Fibroblast of the aortic adventitia (primary cell): ENCODE measurements around the gene GPR84. TPM values are rescaled to one million over a fixed set of nuclear protein-coding genes. Genes with fewer than 3 reads are reported as not detected.

Experiments used
- DNase-seq: peaks from one replicate; pipeline ENCODE4 v3.0.0-alpha.2; 2010; ENCODE audit warnings: low read depth
- H3K4me3 ChIP-seq: 2 replicates; pipeline ENCODE4 v1.5.1; 2011; ENCODE audit warnings: low read depth, mild to moderate bottlenecking, control low read depth, low read length, moderate library complexity
- small RNA-seq: library from RNA; depleted of rRNA; stranded (forward); fragments of <200 nt; gene quantifications from one replicate; pipeline ENCODE3, GENCODE V24; 2012
- total RNA-seq: library from RNA; depleted of rRNA; stranded (reverse); fragments of >200 nt; gene quantifications from 2 replicates; pipeline ENCODE4 v1.2.3, GENCODE V29; 2012; ENCODE audit warnings: low replicate concordance
- TF ChIP-seq, protein P1 (sequence below): IDR thresholded peaks from 2 replicates; pipeline ENCODE4 v1.5.1; 2011; ENCODE audit warnings: mild to moderate bottlenecking, low read length, control low read depth, inconsistent platforms; ENCODE audit not compliant: insufficient read depth

The GPR84 gene
- total RNA-seq, 1 donor = not detected

DNA sequence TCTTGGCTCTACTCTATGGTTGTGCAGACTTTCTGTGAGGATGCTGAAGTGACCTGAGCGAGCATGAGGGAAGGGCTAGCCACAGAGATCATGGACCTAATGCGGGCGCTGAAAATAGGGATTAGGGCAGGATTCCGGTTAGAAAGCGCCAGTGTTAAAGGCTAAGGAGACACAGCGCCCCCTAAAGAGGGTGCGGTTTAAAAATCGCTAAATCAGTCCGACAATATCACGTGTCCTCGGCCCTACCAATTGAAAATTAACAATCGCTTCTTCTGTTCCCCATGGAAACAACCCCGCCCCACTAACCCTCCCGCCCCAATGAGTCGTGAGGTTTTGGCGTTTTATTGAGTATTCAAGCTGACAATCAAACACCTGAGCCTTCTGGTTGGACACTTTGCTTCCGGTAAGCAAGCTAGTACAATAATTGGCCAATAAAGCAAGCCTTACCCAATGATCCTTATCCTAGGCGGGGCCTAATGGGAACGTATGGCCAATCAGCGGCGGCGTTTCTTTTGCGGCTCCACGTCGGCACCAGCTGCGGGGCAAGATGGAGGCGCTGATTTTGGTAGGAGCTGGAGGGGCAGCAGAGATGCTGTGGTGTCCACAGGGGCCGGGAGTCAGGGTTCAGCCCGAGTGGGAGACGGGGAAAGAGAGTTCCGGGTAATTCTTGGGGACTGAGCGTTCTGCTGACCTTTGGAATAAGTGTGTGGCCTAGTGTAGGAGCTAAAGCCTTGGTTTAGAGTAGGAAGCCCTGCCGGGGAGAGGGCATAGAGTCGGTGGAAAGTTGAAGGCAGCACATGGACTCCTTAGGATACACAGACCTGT lies 39.5 kb downstream of the GPR84 start, which contains the start of gene COPZ1:
Gene COPZ1 (plus strand): TSS at position 515 of the 825 bp plus-strand sequence. CDS start 33 bp downstream, at position 548.
- TF ChIP-seq, protein P1, sequence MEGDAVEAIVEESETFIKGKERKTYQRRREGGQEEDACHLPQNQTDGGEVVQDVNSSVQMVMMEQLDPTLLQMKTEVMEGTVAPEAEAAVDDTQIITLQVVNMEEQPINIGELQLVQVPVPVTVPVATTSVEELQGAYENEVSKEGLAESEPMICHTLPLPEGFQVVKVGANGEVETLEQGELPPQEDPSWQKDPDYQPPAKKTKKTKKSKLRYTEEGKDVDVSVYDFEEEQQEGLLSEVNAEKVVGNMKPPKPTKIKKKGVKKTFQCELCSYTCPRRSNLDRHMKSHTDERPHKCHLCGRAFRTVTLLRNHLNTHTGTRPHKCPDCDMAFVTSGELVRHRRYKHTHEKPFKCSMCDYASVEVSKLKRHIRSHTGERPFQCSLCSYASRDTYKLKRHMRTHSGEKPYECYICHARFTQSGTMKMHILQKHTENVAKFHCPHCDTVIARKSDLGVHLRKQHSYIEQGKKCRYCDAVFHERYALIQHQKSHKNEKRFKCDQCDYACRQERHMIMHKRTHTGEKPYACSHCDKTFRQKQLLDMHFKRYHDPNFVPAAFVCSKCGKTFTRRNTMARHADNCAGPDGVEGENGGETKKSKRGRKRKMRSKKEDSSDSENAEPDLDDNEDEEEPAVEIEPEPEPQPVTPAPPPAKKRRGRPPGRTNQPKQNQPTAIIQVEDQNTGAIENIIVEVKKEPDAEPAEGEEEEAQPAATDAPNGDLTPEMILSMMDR = peak; percentile 79
- peak within 1 kb of the TSS; percentile 93 for H3K4me3 ChIP-seq
- peak; percentile 100 for DNase-seq

DNA sequence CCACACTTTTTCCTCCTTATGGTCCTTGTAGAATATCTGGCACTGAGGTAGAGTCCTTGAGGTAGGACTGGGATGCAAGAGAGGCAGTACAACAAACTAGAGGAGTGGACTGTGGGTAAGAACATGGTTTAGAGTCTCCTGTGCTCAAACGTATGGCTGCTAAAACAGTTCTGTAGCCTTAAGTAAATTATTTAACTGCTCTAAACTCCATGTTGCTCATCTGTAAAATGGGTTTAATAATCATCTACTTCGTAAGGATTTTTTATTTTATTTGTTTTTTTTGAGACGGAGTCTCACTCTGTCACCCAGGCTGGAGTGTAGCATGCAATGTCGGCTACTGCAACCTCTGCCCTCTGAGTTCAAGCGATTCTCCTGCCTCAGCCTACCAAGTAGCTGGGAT lies 42.9 kb downstream of the GPR84 start:
- TF ChIP-seq, protein P1 = no peak
- no peak overlapping the region for H3K4me3 ChIP-seq
- no peak for DNase-seq

Small RNA genes lying within 50 kb of the gene (small RNA-seq; reads per million reads assigned to genes)
- gene MIR148B (258 reads per million, percentile 98 among the genes with 10 or more reads in this experiment), gene RN7SL744P (not detected), gene RNU6-950P (not detected)

Other genes with a start within 250 kb of the GPR84 start
- 18.3 and 27.5 TPM in 2 replicates for gene SMUG1, start 175.5 kb downstream of the GPR84 start, total RNA-seq
- 38.3 and 114 TPM in 2 replicates for gene CBX5, start 84.4 kb downstream of the GPR84 start, total RNA-seq
- gene HNRNPA1, start 83.8 kb downstream of the GPR84 start, total RNA-seq = 435 and 902 TPM in 2 replicates
- 1.2 TPM in 1 of 2 replicates, not detected in the other for gene NFE2, start 63.5 kb downstream of the GPR84 start, total RNA-seq
- 59.7 and 139 TPM in 2 replicates for gene COPZ1, start 39.4 kb downstream of the GPR84 start, total RNA-seq
- 0.99 and 1.6 TPM in 2 replicates for gene ZNF385A, start 20.2 kb upstream of the GPR84 start, total RNA-seq
- 51.1 and 239 TPM in 2 replicates for gene ITGA5, start 54.8 kb upstream of the GPR84 start, total RNA-seq
- 7.1 TPM in 1 of 2 replicates, not detected in the other for gene GTSF1, start 109.1 kb upstream of the GPR84 start, total RNA-seq
- not detected in 2 replicates for gene NCKAP1L, start 133.3 kb upstream of the GPR84 start, total RNA-seq
- gene PDE1B, start 185.1 kb upstream of the GPR84 start, total RNA-seq = 2.0 TPM in 1 of 2 replicates, not detected in the other
- not detected in 2 replicates for gene PPP1R1A, start 224.2 kb upstream of the GPR84 start, total RNA-seq